ENCODE data around the gene CSRP2.
A peak's percentile ranks its signal among the peaks of the same experiment; 100 is the strongest.

The CSRP2 gene

DNA sequence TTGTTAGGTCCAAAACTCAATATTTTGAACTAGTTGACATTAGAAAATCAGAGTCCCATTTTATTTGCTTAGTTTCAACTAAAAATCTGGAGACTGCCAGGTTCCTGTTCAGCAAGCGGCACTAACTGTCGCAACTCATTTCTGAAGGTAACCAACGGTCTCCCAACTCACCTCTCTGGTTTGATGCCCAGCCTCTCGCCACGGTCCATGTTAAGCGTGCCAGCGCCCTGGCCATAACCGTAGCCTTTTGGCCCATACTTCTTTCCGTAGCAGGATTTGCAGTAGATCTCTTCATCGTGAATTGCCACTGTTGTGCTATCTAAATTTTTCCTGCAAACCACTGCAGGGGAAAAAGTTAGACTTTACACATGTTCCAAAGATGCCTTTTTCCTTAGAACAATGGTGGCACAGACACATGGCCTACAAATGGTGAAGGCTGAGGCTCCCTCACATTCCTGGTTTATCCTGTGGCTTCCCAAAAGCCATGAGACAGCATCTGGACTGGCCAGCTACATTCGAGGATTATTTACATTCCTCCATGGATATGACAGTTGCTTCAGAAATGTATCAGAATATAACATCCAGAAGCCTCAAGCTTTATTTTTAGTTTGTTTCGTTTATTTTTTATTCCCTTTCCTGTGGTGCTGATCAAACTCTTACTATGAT is 15.7 kb downstream of the CSRP2 start:
- DNase-seq (ENCODE audit: low spot score), result peak; percentile 85

DNA sequence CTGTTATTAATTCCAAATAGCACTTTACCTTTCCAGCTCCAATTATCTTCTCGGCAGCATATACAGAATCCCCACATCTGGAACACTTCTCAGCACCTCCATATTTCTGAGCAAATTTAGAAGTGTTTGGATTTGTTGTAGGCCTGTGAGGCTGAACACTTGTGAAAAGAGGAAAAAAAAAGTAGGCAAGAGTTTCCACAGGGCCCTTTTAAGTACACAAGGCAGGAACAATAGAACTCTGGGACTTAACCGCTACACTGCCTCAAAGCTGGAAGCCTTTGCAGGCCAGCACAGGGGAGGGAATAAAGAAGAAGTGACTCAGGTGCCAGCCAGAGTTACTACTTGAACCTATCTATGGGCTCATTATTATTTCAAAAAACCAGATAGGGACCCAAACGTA is 18.6 kb downstream of the CSRP2 start:
- no peak for DNase-seq (ENCODE audit: low spot score)

DNA sequence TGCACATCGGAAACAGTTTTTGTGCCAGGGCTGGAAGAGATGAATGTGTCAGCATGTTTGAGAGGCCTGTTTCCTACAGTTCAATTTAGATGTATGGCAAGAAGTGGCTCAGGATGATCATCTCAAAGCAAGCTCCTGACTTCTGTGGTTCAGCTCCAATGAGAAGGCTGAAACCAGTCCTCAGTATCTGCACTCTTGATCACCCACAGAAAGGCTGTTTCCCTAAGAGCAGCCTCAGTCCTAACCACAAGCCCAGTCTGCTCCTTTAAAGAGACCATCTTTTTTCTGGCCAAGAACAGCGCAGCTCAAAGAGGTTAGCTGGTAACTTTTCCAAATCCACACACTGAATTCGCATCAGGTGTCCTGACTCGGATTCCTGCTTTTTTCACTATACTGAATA is 19.2 kb downstream of the CSRP2 start:
- DNase-seq (ENCODE audit: low spot score), result no peak

DNA sequence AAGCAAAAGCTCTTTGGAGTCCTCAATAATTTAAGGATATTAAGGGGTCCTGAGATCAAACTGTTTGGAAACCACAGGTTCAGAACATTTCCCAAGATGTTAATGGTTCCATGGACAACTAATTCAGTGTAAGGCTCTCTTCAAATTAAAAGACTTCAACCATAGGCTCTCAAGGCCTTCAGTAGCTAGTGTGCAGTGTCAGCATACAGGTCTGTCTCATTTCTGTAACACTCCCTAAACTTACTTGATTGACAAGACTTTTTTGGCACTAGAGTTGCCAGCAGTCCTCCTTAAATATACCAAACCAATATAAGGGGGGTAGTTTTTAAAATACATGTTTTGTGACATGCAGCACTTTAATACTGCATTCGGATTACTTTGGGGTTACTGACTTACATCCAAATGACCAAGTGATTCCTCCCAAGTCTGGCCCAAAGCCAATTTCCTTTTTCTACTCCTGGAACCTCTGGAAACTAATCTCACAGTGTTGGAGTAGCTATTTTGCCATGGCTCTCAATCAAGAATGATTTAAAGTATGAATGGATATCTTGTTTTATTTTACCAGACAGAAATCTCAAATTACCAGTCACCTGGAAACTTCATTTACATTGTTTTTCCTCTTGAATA is 22.7 kb downstream of the CSRP2 start:
- no peak for DNase-seq (ENCODE audit: low spot score)

DNA sequence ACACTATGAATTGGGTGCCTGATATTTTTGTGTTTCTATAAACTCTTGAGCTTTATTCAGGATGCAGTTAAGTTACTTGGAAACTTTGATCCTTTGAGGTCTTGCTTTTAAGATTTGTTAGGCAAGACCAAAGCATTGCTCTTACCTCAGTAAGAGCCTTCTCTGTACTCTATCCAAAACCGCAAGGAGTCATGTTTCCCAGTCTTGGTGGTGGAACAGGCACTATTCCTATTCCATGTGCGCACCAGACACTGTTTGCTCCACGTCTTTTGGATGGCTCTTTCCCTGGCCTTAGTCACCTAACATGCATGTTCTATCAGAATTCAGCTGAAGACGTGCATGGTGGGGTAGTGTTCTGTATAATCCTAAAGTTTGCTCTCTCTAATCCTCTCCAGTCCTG is 23.5 kb downstream of the CSRP2 start:
- DNase-seq (ENCODE audit: low spot score), result no peak

DNA sequence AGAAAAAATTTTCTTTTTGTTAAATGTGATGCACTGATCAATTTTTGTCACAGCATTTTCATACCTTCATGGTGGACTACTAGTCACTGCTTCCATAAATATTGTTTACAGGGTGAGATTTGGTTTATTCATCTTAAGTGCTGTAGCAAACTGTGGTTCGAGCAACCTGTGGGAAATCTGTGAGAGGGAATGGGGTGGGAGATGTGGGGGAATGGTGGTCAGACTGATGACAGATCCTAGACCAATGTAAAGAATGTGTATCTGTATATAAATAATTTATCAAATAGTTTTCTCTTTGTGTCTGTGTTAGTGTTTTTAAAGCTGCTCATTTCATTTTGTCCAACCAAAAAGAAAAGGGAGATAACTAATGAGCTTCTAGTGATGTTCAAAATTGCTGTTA is 26.7 kb downstream of the CSRP2 start:
- no peak for DNase-seq (ENCODE audit: low spot score)

DNA sequence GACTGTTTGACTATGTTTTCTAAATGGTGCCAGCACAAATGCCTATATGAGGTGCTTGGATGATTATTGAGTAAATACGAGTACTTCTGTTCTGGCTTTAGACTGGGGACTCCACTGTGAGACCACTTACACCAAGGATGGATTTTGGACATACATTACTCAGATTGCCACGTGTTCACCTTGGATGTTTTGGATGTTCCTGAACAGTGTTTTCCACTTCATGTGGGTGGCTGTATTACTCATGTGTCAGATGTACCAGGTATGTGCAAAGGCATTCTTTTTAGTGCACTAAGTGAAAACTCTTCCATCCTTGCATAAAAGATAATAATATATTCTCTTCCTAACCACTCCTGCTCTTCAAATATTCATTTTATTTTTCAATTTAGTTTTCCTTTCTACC is 30.7 kb downstream of the CSRP2 start:
- DNase-seq (ENCODE audit: low spot score), result no peak

DNA sequence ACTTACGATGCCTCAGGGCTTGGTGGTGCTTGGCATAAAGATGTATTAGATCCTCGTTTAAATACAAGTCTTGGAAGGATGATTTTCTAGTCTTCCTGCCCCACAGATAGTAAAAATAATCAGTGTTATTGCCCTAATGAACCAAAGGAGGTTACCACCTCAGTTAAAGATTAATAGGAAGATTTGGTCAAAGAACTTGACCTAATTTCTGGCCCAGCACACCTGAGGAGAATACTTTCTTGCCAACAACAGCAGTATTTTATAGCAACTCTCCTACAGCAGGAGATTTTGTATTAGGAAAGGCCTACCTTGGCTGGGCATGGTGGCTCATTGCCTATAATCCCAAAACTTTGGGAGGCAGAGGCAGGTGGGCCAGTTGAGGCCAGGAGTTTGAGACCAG is 31.6 kb downstream of the CSRP2 start:
- no peak for DNase-seq (ENCODE audit: low spot score)

DNA sequence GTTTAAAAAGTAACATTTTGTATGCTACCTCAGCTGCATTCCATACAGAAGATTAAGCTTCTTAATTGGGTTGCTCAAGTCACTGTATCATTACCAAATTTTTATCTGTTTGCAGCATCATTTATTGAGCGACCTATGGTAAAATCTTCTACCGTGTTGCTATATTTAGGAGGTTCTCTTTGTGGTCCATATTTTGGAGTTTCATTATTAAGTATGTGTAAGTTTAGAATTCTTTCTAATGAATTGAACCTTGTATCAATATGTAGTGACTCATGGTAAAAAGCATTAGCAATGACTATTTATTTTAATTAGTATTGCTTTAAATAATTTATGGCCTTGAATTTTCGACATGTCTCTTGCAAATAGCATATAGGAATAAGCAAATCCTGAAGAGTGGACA is 42.2 kb downstream of the CSRP2 start:
- no peak for DNase-seq (ENCODE audit: low spot score)

DNA sequence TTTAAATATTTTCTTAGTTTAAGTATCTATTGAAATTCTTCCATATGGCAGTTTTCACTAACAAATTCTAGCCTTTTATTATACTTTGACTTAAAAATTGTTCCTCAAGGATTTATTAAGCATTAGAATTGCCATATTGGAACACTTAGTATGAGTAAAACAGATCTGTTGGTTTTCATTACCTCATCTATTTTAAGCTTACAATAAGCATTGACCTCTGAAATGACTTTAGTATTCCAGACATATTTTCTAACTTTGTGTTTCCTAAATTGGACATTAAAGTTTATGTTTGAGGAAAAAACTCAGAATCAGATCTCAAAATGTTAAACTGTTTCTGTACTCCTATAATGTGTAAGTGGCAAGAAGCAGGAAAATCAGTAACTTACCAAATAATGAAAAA is 48.4 kb downstream of the CSRP2 start:
- peak; percentile 39 for DNase-seq (ENCODE audit: low spot score)

DNA sequence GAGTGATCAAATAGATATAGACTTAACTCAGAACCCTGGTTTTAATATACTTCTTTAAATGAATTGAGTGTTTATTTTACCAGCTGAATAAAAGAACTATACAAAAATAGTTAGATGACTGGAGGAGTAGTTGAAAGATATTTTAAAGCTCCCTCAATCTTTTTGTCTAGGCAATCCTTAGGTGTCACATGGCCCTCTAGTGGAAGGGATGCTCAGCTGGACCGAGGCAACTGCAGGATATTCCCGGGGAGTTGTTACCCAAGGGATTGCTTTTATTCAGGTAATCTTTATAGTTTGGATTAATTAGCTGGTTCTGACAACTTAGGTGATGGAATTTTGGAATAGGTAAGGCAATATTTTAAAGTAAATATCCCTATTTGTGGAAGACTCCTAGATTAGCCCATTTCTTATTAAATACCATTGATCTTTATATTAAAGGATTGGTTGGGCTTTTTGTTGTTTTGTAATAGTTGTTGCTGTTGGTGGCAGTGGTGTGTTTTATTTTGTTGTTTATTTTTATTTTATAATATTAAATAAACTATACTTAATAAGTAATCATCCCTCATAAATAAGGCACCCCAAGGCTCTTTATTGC is 57.8 kb downstream of the CSRP2 start:
- DNase-seq (ENCODE audit: low spot score), result peak; percentile 66

DNA sequence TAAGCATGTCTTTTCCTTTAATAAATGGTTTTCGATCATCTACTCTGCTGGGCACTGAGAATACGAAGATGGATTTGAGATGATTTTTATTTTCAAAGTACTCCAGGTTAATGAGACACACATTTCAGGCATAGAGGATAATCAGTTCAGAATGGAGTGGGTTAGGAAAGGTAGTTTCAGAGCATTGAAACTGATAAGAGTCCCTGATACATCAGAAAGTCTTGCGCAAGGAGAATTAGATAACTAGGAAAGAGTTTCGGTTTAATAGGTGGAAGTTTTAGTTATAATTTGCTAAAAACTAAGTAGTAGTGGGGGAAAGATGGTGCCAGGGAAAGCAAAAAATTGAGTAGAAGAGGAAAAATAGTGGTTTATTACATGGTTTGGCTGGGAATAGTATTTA is 64.8 kb downstream of the CSRP2 start:
- no peak for DNase-seq (ENCODE audit: low spot score)

DNA sequence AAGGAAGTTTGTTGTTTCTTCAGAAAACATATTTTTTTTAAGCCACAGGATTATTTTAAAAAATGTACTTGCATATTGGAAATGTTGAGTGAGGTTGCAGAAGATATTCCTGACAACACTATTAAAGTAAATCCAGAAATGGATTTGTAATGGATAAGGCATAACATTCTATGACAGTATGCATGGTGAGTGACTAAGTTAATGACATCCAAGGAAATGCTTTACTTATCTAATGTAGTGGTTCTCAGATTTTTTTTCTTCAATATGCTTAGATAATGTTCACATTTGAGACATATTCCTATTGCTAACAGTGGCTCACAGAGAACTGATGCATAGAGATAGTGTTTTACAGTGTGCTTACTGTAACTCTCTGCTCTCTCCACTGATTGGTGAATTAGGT is 65.6 kb downstream of the CSRP2 start:
- no peak for DNase-seq (ENCODE audit: low spot score)

DNA sequence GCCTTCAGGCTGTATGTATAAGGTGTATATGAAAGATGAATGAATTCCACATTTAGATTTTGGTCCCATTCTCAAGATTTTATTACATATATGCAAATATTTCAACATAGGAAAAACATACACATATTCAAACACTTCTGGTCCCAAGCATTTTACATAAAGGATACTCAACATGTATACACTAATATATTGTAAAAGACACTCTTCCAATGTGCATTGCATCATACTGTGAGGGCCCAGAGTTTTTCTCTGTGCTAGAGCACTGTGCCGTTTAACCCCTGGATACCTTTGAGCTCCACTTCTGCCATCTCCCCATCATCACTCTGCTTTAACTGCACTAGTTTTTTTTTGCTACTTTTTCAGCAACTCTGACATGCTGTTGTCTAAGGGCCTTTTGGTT is 66.8 kb downstream of the CSRP2 start:
- no peak for DNase-seq (ENCODE audit: low spot score)

DNA sequence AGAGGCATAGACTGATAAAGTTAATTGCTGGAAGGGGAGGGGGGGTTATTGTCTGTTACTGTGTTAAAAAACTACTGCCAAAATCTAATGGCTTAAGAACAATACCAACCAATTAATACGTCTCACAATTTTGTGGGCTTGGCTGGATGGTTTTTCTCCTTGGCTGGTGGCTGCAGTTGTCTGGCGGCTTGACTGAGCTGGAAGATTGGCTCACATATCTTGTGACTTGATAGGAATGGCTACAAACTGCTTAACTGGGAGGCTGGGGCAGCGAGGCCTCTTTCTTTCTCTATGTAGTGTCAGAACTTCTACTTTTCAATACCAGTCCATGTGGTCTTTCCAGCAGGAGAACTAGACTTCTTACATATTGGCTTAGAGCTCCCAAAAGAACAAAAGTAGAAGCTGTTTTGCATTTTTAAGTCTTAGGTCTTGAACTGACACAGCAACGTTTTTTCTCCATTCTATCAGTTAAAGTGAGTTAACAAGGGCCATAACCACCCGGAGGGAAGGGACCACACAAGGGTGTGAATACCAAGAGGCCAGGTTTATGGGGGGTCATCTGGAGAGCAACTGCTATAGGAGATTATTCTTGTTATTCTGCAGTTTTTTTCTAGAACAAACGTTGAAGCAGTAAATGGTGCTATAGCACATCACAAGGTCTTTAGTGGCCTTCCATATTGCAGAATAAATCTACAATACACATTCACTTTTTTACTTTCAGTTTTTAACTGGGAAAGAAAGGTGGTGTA is 68.0 kb downstream of the CSRP2 start:
- DNase-seq (ENCODE audit: low spot score), result no peak
